ENCODE results near the gene KCNS3. TPM values are rescaled to one million over a fixed set of nuclear protein-coding genes. Genes with fewer than 3 reads are reported as not detected.

The KCNS3 gene
- total and polyA plus RNA-seq, 2 of the 4 experiments (the other 2 are of a cell fraction) = 2.9 to 4.3 TPM

DNA sequence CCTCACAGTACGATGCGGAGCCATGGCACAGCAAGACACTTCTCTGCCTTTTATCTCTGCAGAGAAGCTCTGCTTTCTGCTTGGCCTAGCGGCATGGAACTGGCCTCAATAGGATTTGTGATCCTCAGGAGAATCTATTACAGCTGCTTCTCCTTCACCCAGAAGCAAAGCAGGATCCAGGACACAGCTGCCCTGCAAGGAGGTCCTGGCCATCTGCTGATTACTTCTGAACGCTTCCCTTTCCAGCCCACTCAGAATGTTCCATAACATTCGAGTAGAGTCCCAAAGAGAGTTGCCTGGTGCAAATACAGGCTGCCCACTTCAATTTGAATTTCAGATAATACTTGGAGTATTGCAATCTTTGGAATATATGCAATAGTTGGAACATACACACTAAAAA, 29.2 kb upstream of the KCNS3 start:
- Histone ChIP-seq H3K56ac (ENCODE audit: extremely low read depth, insufficient read depth, low read length) (no peak overlapping the region), H3K36me3 (ENCODE audit: control insufficient read depth, insufficient read depth, low read length) (no peaks in the 10 kb centered on the region), H3K27ac (ENCODE audit: insufficient read depth, low read length) (no peak overlapping the region), H2BK120ac (ENCODE audit: low read depth, low read length) (no peak overlapping the region), H3K4me2 (ENCODE audit: low read depth, low read length) (no peak overlapping the region), H3K23ac (ENCODE audit: low read depth, low read length) (no peak overlapping the region), H2BK15ac (ENCODE audit: low read depth, low read length) (no peak overlapping the region), H3K14ac (replicated peaks; ENCODE audit: low read depth, low read length) (no peak overlapping the region), H3K27me3 (ENCODE audit: control insufficient read depth, insufficient read depth, low read length) (peaks cover 4% of the 10 kb centered on the region), H4K91ac (ENCODE audit: insufficient read depth, low read depth, low read length) (no peak overlapping the region), H2AFZ (replicated peaks; ENCODE audit: low read length, poor library complexity) (no peak overlapping the region), H3K4ac (ENCODE audit: low read depth, low read length) (no peak overlapping the region), H3K9me3 (ENCODE audit: control insufficient read depth, insufficient read depth, low read length) (no peaks in the 10 kb centered on the region), H4K20me1 (ENCODE audit: insufficient read depth, low read length) (no peaks in the 10 kb centered on the region), H3K4me1 (ENCODE audit: control insufficient read depth, insufficient read depth, low read length) (no peaks in the 10 kb centered on the region), H2BK5ac (ENCODE audit: low read depth, low read length, poor library complexity, severe bottlenecking) (no peak overlapping the region), H2AK9ac (replicated peaks; ENCODE audit: low read depth, low read length, poor library complexity) (no peak overlapping the region), H2AK5ac (ENCODE audit: low read depth, low read length) (no peak overlapping the region), H3K9me1 (ENCODE audit: insufficient read depth, low read length) (no peaks in the 10 kb centered on the region), H2BK20ac (ENCODE audit: low read depth, low read length) (no peak overlapping the region), H3K9ac (ENCODE audit: low read depth, low read length) (no peak overlapping the region), H4K8ac (ENCODE audit: low read depth in 2 of 2, low read length in 2 of 2) (no peak overlapping the region), H3K79me1 (ENCODE audit: low read depth in 1 of 2, low read length in 2 of 2) (no peaks in the 10 kb centered on the region), H3K4me3 (ENCODE audit: insufficient read depth, low read depth, low read length) (no peak overlapping the region), H4K5ac (ENCODE audit: low read depth, low read length) (no peak overlapping the region), H3K18ac (ENCODE audit: low read depth, low read length) (no peak overlapping the region)
- 100% methylated on average over 2 of the region's 5 CpGs; no CpG with 5 or more reads in 1 of the 2 experiments for WGBS, 2 experiments (ENCODE audit: extremely low coverage in 2 of 2, insufficient read length in 1 of 2)
- ATAC-seq (ENCODE audit: low read depth) = no peak
- dilution Hi-C loops (cut with HindIII; ENCODE audit: low sequenced_read_pairs, unreplicated experiment) = no loop called here
- no peak for DNase-seq
- no TSS peak for BruUV-seq (replicated peaks)
- CTCF ChIA-PET = interaction anchor here (1.1 kb wide), 1 partner anchor 268 kb away, joined by 4 read pairs; no protein-coding TSS in a partner anchor
- intact Hi-C loops (cut with micrococcal nuclease) = no loop called here
- in situ Hi-C loops (cut with MboI; ENCODE audit: low sequenced_read_pairs) = no loop called here
- no peak for TF ChIP-seq SMC3 (IDR thresholded peaks at IDR 0.05; ENCODE audit: low read depth, low read length)
- no peak for TF ChIP-seq CEBPB (IDR thresholded peaks at IDR 0.05; ENCODE audit: low read depth, low read length)
- TF ChIP-seq MAZ (IDR thresholded peaks at IDR 0.05; ENCODE audit: borderline replicate concordance, low read depth, low read length) = no peak
- no peak for TF ChIP-seq FOS (IDR thresholded peaks at IDR 0.05; ENCODE audit: low read depth, low read length)
- TF ChIP-seq, protein P1, sequence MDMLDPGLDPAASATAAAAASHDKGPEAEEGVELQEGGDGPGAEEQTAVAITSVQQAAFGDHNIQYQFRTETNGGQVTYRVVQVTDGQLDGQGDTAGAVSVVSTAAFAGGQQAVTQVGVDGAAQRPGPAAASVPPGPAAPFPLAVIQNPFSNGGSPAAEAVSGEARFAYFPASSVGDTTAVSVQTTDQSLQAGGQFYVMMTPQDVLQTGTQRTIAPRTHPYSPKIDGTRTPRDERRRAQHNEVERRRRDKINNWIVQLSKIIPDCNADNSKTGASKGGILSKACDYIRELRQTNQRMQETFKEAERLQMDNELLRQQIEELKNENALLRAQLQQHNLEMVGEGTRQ (IDR thresholded peaks at IDR 0.05; ENCODE audit: low read depth, low read length) = no peak
- TF ChIP-seq RFX5 (IDR thresholded peaks at IDR 0.05; ENCODE audit: low read depth, low read length) = no peak
- no peak for TF ChIP-seq NFE2L2 (IDR thresholded peaks at IDR 0.05; ENCODE audit: low read depth, low read length)
- TF ChIP-seq MAFK (IDR thresholded peaks at IDR 0.05; ENCODE audit: low read depth, low read length) = no peak
- TF ChIP-seq, protein P2, sequence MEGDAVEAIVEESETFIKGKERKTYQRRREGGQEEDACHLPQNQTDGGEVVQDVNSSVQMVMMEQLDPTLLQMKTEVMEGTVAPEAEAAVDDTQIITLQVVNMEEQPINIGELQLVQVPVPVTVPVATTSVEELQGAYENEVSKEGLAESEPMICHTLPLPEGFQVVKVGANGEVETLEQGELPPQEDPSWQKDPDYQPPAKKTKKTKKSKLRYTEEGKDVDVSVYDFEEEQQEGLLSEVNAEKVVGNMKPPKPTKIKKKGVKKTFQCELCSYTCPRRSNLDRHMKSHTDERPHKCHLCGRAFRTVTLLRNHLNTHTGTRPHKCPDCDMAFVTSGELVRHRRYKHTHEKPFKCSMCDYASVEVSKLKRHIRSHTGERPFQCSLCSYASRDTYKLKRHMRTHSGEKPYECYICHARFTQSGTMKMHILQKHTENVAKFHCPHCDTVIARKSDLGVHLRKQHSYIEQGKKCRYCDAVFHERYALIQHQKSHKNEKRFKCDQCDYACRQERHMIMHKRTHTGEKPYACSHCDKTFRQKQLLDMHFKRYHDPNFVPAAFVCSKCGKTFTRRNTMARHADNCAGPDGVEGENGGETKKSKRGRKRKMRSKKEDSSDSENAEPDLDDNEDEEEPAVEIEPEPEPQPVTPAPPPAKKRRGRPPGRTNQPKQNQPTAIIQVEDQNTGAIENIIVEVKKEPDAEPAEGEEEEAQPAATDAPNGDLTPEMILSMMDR (conservative IDR thresholded peaks at IDR 0.05; ENCODE audit: low read depth, low read length) = no peak
- no peak for TF ChIP-seq BHLHE40 (IDR thresholded peaks at IDR 0.05; ENCODE audit: low read depth, low read length)
- no peak for TF ChIP-seq POLR2A (IDR thresholded peaks at IDR 0.05; ENCODE audit: low read depth, low read length)
- TF ChIP-seq RAD21 (IDR thresholded peaks at IDR 0.05; ENCODE audit: low read length) = no peak
- TF ChIP-seq RCOR1 (IDR thresholded peaks at IDR 0.05; ENCODE audit: insufficient replicate concordance, low read length) = no peak
- TF ChIP-seq, protein P3, sequence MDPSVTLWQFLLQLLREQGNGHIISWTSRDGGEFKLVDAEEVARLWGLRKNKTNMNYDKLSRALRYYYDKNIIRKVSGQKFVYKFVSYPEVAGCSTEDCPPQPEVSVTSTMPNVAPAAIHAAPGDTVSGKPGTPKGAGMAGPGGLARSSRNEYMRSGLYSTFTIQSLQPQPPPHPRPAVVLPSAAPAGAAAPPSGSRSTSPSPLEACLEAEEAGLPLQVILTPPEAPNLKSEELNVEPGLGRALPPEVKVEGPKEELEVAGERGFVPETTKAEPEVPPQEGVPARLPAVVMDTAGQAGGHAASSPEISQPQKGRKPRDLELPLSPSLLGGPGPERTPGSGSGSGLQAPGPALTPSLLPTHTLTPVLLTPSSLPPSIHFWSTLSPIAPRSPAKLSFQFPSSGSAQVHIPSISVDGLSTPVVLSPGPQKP (IDR thresholded peaks at IDR 0.05; ENCODE audit: borderline replicate concordance, low read depth, low read length) = no peak
- TF ChIP-seq MXI1 (IDR thresholded peaks at IDR 0.05; ENCODE audit: borderline replicate concordance, low read depth, low read length) = no peak
- no peak for TF ChIP-seq CHD1 (IDR thresholded peaks at IDR 0.05; ENCODE audit: low read depth, low read length)
- POLR2A ChIA-PET (ENCODE audit: unreplicated experiment) = no interaction called here

Measured in IMR-90 (cell line).